NT2/D1 (cell line): ENCODE data around the gene G2E3.

Source experiments
- DNase-seq: peaks from one replicate; pipeline ENCODE4 v3.0.0-alpha.2; 2011; ENCODE audit warnings: low read depth, low spot score
- H3K27me3 ChIP-seq: 2 replicates; pipeline ENCODE4 v1.6.0; 2011; ENCODE audit warnings: mild to moderate bottlenecking; ENCODE audit not compliant: insufficient read length, insufficient read depth
- H3K36me3 ChIP-seq: 2 replicates; pipeline ENCODE4 v1.6.1; 2011; ENCODE audit warnings: mild to moderate bottlenecking, low read length, mixed read lengths; ENCODE audit not compliant: insufficient read depth, insufficient read length
- H3K4me1 ChIP-seq: 2 replicates; pipeline ENCODE4 v1.5.1; 2011; ENCODE audit not compliant: insufficient read depth, insufficient read length
- H3K4me3 ChIP-seq: 2 replicates; pipeline ENCODE4 v1.5.1; 2011; ENCODE audit warnings: low read depth; ENCODE audit not compliant: insufficient read length
- H3K9ac ChIP-seq: 2 replicates; pipeline ENCODE4 v1.6.0; 2011; ENCODE audit warnings: low read depth; ENCODE audit not compliant: insufficient read length
- H3K9me3 ChIP-seq: 2 replicates; pipeline ENCODE4 v1.5.1; 2011; ENCODE audit warnings: mild to moderate bottlenecking, low read length; ENCODE audit not compliant: insufficient read depth
- SUZ12 ChIP-seq: IDR thresholded peaks from 2 replicates; pipeline ENCODE4 v1.6.1; 2011; ENCODE audit not compliant: insufficient read length, insufficient read depth; ENCODE audit errors: extremely low read depth
- YY1 ChIP-seq: IDR thresholded peaks from 2 replicates; pipeline ENCODE4 v1.6.1; 2011; ENCODE audit not compliant: insufficient read length, insufficient read depth
- ZNF274 ChIP-seq: IDR thresholded peaks from 2 replicates; pipeline ENCODE4 v1.6.1; 2011; ENCODE audit warnings: mild to moderate bottlenecking, low read depth, low read length

Gene G2E3

GRCh38 chr14:30547388-30548048, 11.4 kb upstream of the G2E3 start:
- no peaks in the 10 kb centered on the region for H3K36me3 ChIP-seq
- no peak for TF ChIP-seq YY1
- no peak for TF ChIP-seq SUZ12
- TF ChIP-seq ZNF274 = no peak
- no peak for DNase-seq
- H3K9me3 ChIP-seq = no peaks in the 10 kb centered on the region; the same call in 1 of the 2 replicates
- H3K27me3 ChIP-seq = no peaks in the 10 kb centered on the region
- H3K4me3 ChIP-seq = no peak overlapping the region
- no peak overlapping the region for H3K9ac ChIP-seq
- no peaks in the 10 kb centered on the region for H3K4me1 ChIP-seq

- Histone ChIP-seq H3K27me3 (no peaks in the 10 kb centered on the region), H3K36me3 (no peaks in the 10 kb centered on the region), H3K9ac (no peak overlapping the region), H3K4me3 (no peak overlapping the region), H3K4me1 (no peaks in the 10 kb centered on the region), H3K9me3 (no peaks in the 10 kb centered on the region; the same call in 1 of the 2 replicates)
- no peak for TF ChIP-seq YY1
- no peak for TF ChIP-seq ZNF274
- DNase-seq = no peak
Observed at GRCh38 chr14:30550335-30550734, 8.6 kb upstream of the G2E3 start.

DNA sequence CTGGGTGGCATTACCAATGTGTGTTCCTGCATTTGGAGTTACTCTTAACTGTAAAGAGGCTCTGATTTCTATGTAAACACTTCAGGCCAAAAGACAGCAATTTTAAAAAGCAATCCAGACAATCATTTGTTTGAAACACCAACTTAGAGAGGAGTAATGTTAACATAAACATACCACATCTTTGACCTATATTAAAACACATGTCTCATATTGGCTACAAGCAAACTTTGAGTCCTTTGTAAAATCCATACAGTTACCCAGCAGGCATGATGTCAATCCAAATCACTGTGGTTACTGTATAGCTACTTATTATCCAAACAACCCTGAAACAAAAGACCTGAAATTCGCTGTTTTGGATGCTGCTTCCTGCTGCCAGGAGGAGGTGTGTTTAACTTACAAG, 7.5 kb upstream of the G2E3 start:
- TF ChIP-seq ZNF274 (no peak), YY1 (no peak), SUZ12 (no peak)
- DNase-seq = no peak
- H3K9me3 ChIP-seq = no peaks in the 10 kb centered on the region; the same call in 1 of the 2 replicates
- no peaks in the 10 kb centered on the region for H3K36me3 ChIP-seq
- no peak overlapping the region for H3K4me3 ChIP-seq
- H3K4me1 ChIP-seq = no peaks in the 10 kb centered on the region
- no peaks in the 10 kb centered on the region for H3K27me3 ChIP-seq
- no peak overlapping the region for H3K9ac ChIP-seq

DNA sequence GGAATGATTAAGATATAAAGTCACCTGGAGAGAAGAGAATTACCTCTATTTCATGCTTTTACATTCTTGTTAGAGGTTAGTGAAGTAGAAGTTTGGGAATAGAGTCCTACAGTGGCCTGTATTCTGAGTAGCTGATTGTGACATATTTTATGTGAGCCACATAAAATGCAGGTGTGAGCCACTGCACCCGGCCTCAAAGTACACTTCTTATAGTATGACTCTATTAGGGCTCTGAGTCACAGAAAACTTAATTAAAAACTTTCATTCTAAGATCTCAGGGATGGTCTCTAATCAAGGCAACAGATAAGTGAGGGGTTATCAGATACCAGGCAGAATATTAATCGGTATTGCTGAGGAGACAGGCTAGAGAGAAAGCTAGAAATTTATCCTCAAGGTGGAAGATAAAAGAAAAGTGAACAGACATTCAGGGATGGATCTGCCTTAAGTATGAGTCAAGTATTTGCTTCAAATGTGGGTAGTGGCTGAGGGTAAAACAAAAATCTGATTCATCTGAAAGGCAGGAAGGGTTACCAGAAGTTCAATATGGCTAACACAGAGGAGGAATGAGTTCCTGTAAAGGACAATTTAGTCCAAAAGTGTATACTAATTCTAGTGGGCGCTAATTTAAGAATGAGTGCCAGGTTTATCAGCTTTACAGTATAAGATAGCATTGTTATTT, 5.5 kb upstream of the G2E3 start:
- no peak for DNase-seq
- Histone ChIP-seq H3K9ac (no peak overlapping the region), H3K4me3 (no peak overlapping the region), H3K4me1 (no peaks in the 10 kb centered on the region), H3K36me3 (no peaks in the 10 kb centered on the region), H3K27me3 (no peaks in the 10 kb centered on the region), H3K9me3 (no peaks in the 10 kb centered on the region)
- TF ChIP-seq YY1 = no peak
- TF ChIP-seq SUZ12 = no peak
- TF ChIP-seq ZNF274 = no peak

GRCh38 chr14:30558362-30558674, 640 bp upstream of the G2E3 start:
- H3K4me3 ChIP-seq = peak overlapping the region; percentile 84
- no peak for DNase-seq
- H3K4me1 ChIP-seq = no peaks in the 10 kb centered on the region
- H3K27me3 ChIP-seq = no peaks in the 10 kb centered on the region
- TF ChIP-seq ZNF274 (no peak), YY1 (no peak), SUZ12 (no peak)
- H3K9ac ChIP-seq = peak overlapping the region; percentile 82
- H3K36me3 ChIP-seq = peaks cover 21% of the 10 kb centered on the region
- no peaks in the 10 kb centered on the region for H3K9me3 ChIP-seq

DNA sequence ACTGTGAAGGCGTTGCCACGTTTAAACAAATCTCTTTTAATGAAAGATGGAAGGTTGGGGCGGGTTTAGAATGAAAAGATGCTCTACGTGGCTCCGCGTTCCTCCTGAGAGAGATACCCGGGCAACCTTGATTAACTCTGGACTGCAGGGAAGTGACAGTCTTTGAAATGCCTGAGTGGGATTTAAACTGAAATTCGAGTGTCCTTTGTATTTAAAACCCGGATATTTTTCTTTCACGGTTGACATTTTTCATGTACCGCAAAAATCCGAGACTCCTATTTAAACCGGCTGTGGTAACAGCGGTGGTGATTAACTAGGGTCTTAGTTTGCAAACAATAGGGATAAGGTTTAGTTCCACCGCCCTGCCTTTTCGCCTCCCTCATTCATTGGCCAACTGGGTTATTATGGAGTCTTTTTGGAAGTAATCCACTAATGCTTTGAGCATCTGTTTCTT, 707 bp downstream of the G2E3 start:
- peaks cover 22% of the 10 kb centered on the region for H3K36me3 ChIP-seq
- H3K27me3 ChIP-seq = no peaks in the 10 kb centered on the region
- no peaks in the 10 kb centered on the region; the same call in 1 of the 2 replicates for H3K9me3 ChIP-seq
- TF ChIP-seq SUZ12 (no peak), ZNF274 (no peak), YY1 (no peak)
- H3K4me3 ChIP-seq = peak overlapping the region; percentile 84
- no peak for DNase-seq
- peak overlapping the region; percentile 82 for H3K9ac ChIP-seq
- H3K4me1 ChIP-seq = no peaks in the 10 kb centered on the region

DNA sequence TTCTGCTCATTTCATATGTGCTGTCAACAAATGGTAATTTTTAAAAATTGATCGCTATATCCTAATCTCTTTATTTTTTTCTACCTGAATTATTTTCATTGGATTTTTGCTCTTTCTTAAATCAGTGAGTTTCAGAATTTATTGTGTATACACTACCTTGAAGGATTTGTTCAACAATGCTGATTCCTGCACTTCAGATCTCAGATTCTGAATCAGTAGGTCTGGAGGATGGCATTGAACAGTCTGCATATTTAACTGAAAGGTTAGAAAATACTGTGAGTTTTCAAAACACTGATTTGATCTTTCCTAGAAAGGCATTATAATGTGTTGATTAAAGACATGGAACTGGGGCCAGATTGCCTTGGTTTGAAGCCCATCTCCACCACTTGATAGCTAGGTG, 1.6 kb downstream of the G2E3 start:
- DNase-seq = no peak
- no peak overlapping the region for H3K9ac ChIP-seq
- TF ChIP-seq SUZ12 = no peak
- no peak for TF ChIP-seq ZNF274
- no peak for TF ChIP-seq YY1
- no peaks in the 10 kb centered on the region for H3K4me1 ChIP-seq
- H3K27me3 ChIP-seq = no peaks in the 10 kb centered on the region
- peak overlapping the region; percentile 84 for H3K4me3 ChIP-seq
- peaks cover 22% of the 10 kb centered on the region for H3K36me3 ChIP-seq
- no peaks in the 10 kb centered on the region; the same call in 1 of the 2 replicates for H3K9me3 ChIP-seq
